ENCODE measurements around the gene MYOM1. TPM values are rescaled to one million over a fixed set of nuclear protein-coding genes. Genes with fewer than 3 reads are reported as not detected.

Gene MYOM1
- total RNA-seq, 1 experiment from 2014 or later = 0.37 TPM

DNA sequence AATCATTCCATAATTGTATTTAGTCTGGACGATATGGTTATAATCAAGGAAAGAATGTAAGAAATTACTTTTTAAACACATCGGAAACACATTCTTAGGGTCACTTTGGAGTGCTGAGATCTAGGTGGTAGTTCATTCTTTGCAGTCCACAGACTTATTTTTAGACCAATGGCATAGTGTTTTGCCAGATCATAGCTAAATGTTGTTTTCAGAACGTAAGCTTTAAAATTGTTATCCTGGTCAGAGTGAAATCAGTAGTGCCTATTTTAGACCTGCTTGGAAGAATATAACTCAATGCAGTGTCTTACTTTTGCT is 32.2 kb upstream of the MYOM1 start:
- Histone ChIP-seq H3K9me3 (ENCODE audit: low read depth, low read length, poor library complexity, severe bottlenecking) (no peaks in the 10 kb centered on the region), H3K4me1 (ENCODE audit: insufficient read depth, low read length, poor library complexity, severe bottlenecking) (peaks cover 24% of the 10 kb centered on the region), H3K36me3 (ENCODE audit: insufficient read depth, low read length, poor library complexity, severe bottlenecking) (peaks cover 57% of the 10 kb centered on the region), H3K4me3 (ENCODE audit: low read depth, low read length, poor library complexity, severe bottlenecking) (no peak overlapping the region), H3K27me3 (replicated peaks; ENCODE audit: insufficient read depth, low read depth, low read length, poor library complexity) (no peaks in the 10 kb centered on the region), H3K27ac (ENCODE audit: low read depth, low read length, poor library complexity, severe bottlenecking) (no peak overlapping the region)
- BruUV-seq (replicated peaks) = no TSS peak
- no peak for DNase-seq (ENCODE audit: low spot score)
- TF ChIP-seq, protein P1, sequence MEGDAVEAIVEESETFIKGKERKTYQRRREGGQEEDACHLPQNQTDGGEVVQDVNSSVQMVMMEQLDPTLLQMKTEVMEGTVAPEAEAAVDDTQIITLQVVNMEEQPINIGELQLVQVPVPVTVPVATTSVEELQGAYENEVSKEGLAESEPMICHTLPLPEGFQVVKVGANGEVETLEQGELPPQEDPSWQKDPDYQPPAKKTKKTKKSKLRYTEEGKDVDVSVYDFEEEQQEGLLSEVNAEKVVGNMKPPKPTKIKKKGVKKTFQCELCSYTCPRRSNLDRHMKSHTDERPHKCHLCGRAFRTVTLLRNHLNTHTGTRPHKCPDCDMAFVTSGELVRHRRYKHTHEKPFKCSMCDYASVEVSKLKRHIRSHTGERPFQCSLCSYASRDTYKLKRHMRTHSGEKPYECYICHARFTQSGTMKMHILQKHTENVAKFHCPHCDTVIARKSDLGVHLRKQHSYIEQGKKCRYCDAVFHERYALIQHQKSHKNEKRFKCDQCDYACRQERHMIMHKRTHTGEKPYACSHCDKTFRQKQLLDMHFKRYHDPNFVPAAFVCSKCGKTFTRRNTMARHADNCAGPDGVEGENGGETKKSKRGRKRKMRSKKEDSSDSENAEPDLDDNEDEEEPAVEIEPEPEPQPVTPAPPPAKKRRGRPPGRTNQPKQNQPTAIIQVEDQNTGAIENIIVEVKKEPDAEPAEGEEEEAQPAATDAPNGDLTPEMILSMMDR (conservative IDR thresholded peaks at IDR 0.05; ENCODE audit: low read depth, low read length) = no peak
- TF ChIP-seq EZH2 (IDR thresholded peaks at IDR 0.05; ENCODE audit: borderline replicate concordance, low read depth, low read length, poor library complexity, severe bottlenecking) = no peak
- intact Hi-C loops (cut with micrococcal nuclease; ENCODE audit: unreplicated experiment) = no loop called here
- CTCF ChIA-PET = interaction anchor here (0.6 to 0.7 kb wide), 2 partner anchors 214 to 356 kb away, joined by 3 to 4 read pairs; no protein-coding TSS in a partner anchor
- POLR2A ChIA-PET (ENCODE audit: low non-redundant PET) = no interaction called here

DNA sequence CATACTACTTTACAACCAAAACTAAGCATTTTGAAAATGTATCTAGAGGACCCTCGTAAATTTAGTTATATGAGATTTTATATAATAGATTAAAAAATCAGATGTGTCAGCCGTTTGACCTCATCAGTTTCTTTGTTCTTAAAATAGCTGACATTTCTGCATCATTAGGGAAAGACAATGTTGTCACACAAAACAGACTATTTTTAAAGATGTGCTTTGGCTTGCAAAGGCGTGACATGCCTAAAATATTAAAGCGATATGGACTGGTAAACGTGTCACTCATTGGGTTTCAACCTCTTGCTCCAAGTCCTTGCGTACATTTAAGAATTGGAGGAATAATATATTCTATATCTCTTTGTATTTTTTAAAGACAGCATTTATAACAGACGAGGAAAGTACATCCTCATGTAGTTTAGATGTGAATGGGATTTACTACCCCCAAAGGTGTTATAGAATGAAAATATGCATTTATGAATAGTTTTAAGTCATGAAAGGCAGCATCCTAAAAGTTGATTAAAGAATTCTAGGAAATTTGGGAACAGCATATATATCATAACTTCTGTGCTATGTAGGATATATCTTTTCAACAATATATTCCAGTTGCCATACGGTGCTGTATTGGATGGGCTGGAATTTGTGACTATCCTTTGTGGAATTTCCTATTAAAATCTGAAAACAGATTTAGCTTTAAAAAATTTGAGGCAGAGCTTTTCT is 31.6 kb upstream of the MYOM1 start:
- no peak overlapping the region for H3K27ac ChIP-seq (ENCODE audit: low read depth, low read length, poor library complexity, severe bottlenecking)

DNA sequence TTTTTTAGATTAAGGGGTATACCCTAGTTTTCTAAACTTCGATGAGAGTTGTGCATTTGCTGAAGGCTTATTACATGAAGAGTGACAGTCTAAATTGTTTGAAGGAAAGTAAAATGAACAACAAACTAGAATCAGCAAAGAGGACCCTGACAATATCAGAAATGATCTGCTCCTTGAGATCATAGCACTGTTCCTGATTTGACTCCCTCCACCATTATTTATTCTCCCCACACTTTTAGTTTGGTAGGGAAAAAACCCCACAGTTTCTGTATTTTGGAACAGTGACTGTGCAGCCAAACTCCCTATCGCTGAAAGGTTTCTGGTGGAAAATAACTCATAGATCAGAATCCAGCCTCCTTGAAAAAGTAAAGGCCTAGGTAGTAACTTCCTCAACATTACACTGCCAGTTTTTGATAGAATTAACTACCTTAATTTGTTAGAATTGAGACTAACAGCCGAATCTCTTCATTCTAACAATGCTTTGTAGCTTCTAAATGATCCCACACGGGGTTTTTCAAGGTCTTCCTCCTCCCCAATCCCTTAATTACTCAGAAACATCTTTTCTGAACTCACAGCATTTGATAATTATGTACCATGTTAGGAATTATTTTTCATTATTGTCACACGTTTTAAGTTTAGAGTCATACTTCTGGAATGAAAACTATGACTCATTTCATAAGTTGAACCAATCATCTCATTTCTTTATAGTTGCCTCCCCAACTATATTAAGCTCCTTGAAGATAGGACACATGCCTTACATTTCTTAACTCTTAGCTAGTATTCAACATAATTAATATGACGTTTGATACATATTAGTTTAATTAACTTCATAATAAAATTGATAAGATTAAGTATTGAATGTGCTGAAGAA is 30.7 kb upstream of the MYOM1 start:
- H3K9me3 ChIP-seq (ENCODE audit: low read depth, low read length, poor library complexity, severe bottlenecking) = no peaks in the 10 kb centered on the region
- POLR2A ChIA-PET (ENCODE audit: low non-redundant PET) = interaction anchor here (0.6 kb wide), 1 partner anchor 119 kb away, joined by 5 read pairs; no protein-coding TSS in a partner anchor
- TF ChIP-seq, protein P1 (conservative IDR thresholded peaks at IDR 0.05; ENCODE audit: low read depth, low read length) = no peak
- TF ChIP-seq EZH2 (IDR thresholded peaks at IDR 0.05; ENCODE audit: borderline replicate concordance, low read depth, low read length, poor library complexity, severe bottlenecking) = no peak
- no TSS peak for BruUV-seq (replicated peaks)
- peak; percentile 35 for DNase-seq (ENCODE audit: low spot score)
- intact Hi-C loops (cut with micrococcal nuclease; ENCODE audit: unreplicated experiment) = no loop called here
- peak overlapping the region; percentile 65 for H3K27ac ChIP-seq (ENCODE audit: low read depth, low read length, poor library complexity, severe bottlenecking)
- H3K4me3 ChIP-seq (ENCODE audit: low read depth, low read length, poor library complexity, severe bottlenecking) = peak overlapping the region; percentile 17
- peaks cover 43% of the 10 kb centered on the region for H3K36me3 ChIP-seq (ENCODE audit: insufficient read depth, low read length, poor library complexity, severe bottlenecking)
- H3K4me1 ChIP-seq (ENCODE audit: insufficient read depth, low read length, poor library complexity, severe bottlenecking) = peaks cover 36% of the 10 kb centered on the region
- CTCF ChIA-PET = interaction anchor here (0.6 kb wide), 1 partner anchor 303 kb away, joined by 4 read pairs; no protein-coding TSS in a partner anchor
- no peaks in the 10 kb centered on the region for H3K27me3 ChIP-seq (replicated peaks; ENCODE audit: insufficient read depth, low read depth, low read length, poor library complexity)

More for the DNA sequence above, 31.6 kb upstream of the MYOM1 start:
- TF ChIP-seq EZH2 (IDR thresholded peaks at IDR 0.05; ENCODE audit: borderline replicate concordance, low read depth, low read length, poor library complexity, severe bottlenecking) = no peak
- TF ChIP-seq, protein P1 (conservative IDR thresholded peaks at IDR 0.05; ENCODE audit: low read depth, low read length) = no peak
- no peak overlapping the region for H3K4me3 ChIP-seq (ENCODE audit: low read depth, low read length, poor library complexity, severe bottlenecking)
- ChIA-PET POLR2A (ENCODE audit: low non-redundant PET) (interaction anchor here (0.6 kb wide), 1 partner anchor 120 kb away, joined by 5 read pairs; no protein-coding TSS in a partner anchor), CTCF (interaction anchor here (0.6 to 0.7 kb wide), 2 partner anchors 214 to 304 kb away, joined by 4 read pairs; no protein-coding TSS in a partner anchor)
- peaks cover 30% of the 10 kb centered on the region for H3K4me1 ChIP-seq (ENCODE audit: insufficient read depth, low read length, poor library complexity, severe bottlenecking)
- no peak for DNase-seq (ENCODE audit: low spot score)
- peaks cover 52% of the 10 kb centered on the region for H3K36me3 ChIP-seq (ENCODE audit: insufficient read depth, low read length, poor library complexity, severe bottlenecking)
- H3K27me3 ChIP-seq (replicated peaks; ENCODE audit: insufficient read depth, low read depth, low read length, poor library complexity) = no peaks in the 10 kb centered on the region
- intact Hi-C loops (cut with micrococcal nuclease; ENCODE audit: unreplicated experiment) = no loop called here
- H3K9me3 ChIP-seq (ENCODE audit: low read depth, low read length, poor library complexity, severe bottlenecking) = no peaks in the 10 kb centered on the region
- no TSS peak for BruUV-seq (replicated peaks)
